AG04449 (cell line): Measurements from ENCODE around the gene LDHA.

Experiments used
- CTCF ChIA-PET: fragments of 350-600 bp; formaldehyde crosslinking; extraction: SDS; loops from one replicate; lab custom pipeline; 2021; ENCODE audit warnings: antibody characterized with exemption; lab: Yijun Ruan, JAX
- POLR2A ChIA-PET: fragments of 400-600, 350-600 bp; formaldehyde crosslinking; extraction: SDS; loops from one replicate; lab custom pipeline; 2020; ENCODE audit warnings: antibody characterized with exemption, inconsistent platforms; lab: Yijun Ruan, JAX
- DNase-seq: peaks from one replicate; pipeline ENCODE4 v3.0.0-alpha.2; 2010; ENCODE audit warnings: low read depth, low spot score
- H3K4me3 ChIP-seq: 2 replicates; pipeline ENCODE4 v1.5.1; 2011; ENCODE audit warnings: low read depth, mild to moderate bottlenecking, control low read depth, low read length
- TF ChIP-seq, protein P1 (sequence below): IDR thresholded peaks from one replicate; pipeline ENCODE4 v1.5.1; 2011; ENCODE audit warnings: mild to moderate bottlenecking, moderate library complexity, low read length, control low read depth, inconsistent platforms; ENCODE audit not compliant: insufficient read depth; ENCODE audit errors: missing control alignments

The LDHA gene

DNA sequence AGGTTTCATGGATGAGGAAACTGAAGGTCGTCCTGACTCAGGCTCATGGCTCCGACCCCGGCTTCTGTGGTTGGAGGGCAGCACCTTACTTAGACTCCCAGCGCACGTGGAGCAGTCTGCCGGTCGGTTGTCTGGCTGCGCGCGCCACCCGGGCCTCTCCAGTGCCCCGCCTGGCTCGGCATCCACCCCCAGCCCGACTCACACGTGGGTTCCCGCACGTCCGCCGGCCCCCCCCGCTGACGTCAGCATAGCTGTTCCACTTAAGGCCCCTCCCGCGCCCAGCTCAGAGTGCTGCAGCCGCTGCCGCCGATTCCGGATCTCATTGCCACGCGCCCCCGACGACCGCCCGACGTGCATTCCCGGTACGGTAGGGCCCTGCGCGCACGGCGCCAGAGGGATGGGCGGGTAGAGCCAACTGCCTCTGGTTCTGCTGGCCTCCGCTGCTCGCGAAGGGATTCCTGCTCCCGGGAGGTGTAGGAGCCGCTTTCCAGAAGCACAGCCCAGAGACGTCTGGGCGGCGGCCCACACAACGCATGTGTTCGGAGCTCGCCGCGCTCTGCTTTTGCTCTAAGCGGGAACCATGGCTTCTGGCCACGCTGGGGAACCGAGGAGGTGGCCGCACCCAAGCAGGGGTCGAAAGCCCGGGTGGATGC is at the start of gene LDHA:
Gene LDHA (plus strand): TSS at position 289 of the 653 bp plus-strand sequence. CDS start 2,280 bp downstream, outside the sequence.
- peak within 1 kb of the TSS; percentile 100 for H3K4me3 ChIP-seq
- ChIA-PET CTCF (interaction anchor here (1.0 to 2.5 kb wide), 5 partner anchors 10 to 151 kb away, joined by 3 to 5 read pairs (median 3); no protein-coding TSS in a partner anchor), POLR2A (interaction anchor here (0.6 to 5.5 kb wide), 23 partner anchors 10 to 240 kb away, joined by 3 to 226 read pairs (median 5); partner anchors contain the start of genes GTF2H1, HPS5, LDHC and SPTY2D1)
- DNase-seq: peak; percentile 64
- TF ChIP-seq, protein P1, sequence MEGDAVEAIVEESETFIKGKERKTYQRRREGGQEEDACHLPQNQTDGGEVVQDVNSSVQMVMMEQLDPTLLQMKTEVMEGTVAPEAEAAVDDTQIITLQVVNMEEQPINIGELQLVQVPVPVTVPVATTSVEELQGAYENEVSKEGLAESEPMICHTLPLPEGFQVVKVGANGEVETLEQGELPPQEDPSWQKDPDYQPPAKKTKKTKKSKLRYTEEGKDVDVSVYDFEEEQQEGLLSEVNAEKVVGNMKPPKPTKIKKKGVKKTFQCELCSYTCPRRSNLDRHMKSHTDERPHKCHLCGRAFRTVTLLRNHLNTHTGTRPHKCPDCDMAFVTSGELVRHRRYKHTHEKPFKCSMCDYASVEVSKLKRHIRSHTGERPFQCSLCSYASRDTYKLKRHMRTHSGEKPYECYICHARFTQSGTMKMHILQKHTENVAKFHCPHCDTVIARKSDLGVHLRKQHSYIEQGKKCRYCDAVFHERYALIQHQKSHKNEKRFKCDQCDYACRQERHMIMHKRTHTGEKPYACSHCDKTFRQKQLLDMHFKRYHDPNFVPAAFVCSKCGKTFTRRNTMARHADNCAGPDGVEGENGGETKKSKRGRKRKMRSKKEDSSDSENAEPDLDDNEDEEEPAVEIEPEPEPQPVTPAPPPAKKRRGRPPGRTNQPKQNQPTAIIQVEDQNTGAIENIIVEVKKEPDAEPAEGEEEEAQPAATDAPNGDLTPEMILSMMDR: no peak

GRCh38 chr11:18347471-18348125 is 46.8 kb upstream of the LDHA start:
- TF ChIP-seq, protein P1: no peak
- peak; percentile 65 for DNase-seq
- CTCF ChIA-PET: interaction anchor here (1.0 to 1.7 kb wide), 3 partner anchors 12 to 104 kb away, joined by 3 to 5 read pairs (median 4); no protein-coding TSS in a partner anchor
- peak overlapping the region; percentile 15 for H3K4me3 ChIP-seq
- POLR2A ChIA-PET: interaction anchor here (0.7 to 3.4 kb wide), 5 partner anchors 36 to 72 kb away, joined by 3 to 46 read pairs (median 4); partner anchors contain the start of gene LDHA

DNA sequence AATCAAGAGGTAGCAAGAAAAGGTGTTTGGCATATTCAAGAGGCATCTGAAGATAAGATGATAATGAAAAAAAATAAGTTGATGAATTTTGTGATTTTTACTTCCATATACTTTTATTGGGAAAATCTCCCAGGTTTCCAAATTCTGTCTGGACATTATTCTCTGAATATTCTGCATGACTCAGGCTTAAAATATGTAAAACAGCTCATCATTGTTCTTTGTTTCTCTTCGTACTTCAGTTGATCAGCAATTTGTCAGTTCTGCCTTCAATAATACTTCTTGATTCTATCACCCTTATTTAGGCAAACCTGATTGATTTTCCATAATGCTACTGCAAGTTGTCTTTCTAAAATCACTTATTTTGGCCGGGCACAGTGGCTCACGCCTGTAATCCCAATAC is 41.8 kb upstream of the LDHA start:
- ChIA-PET POLR2A (interaction anchor here (0.9 to 1.7 kb wide), 2 partner anchors 31 to 42 kb away, joined by 3 to 6 read pairs; partner anchors contain the start of genes GTF2H1, HPS5 and LDHA), CTCF (interaction anchor here (1.7 kb wide), 1 partner anchor 12 kb away, joined by 4 read pairs; no protein-coding TSS in a partner anchor)
- no peak overlapping the region for H3K4me3 ChIP-seq
- no peak for DNase-seq
- TF ChIP-seq, protein P1: no peak

DNA sequence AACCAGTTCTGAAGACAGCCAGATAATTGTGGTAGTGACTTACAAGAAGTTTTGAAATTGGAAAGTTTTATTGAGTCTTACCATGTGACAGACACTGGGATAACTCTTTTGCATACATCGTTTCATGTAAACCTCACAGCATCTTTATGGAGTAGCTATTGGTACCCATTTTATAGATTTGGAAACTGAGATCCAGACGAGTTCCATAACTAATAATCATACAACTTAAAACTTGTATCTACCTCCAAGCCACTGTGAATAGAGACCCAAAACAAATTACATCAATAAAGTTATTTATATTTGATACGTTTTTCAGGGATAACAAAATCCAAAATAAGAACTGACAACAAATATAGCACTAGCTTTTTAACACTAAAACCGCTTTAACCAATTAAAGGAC is 35.7 kb upstream of the LDHA start:
- TF ChIP-seq, protein P1: no peak
- no peak overlapping the region for H3K4me3 ChIP-seq
- ChIA-PET POLR2A (interaction anchor here (0.7 kb wide), 1 partner anchor 39 kb away, joined by 4 read pairs; no protein-coding TSS in a partner anchor), CTCF (interaction anchor here (0.9 to 1.2 kb wide), 2 partner anchors 10 to 15 kb away, joined by 3 read pairs; no protein-coding TSS in a partner anchor)
- no peak for DNase-seq

DNA sequence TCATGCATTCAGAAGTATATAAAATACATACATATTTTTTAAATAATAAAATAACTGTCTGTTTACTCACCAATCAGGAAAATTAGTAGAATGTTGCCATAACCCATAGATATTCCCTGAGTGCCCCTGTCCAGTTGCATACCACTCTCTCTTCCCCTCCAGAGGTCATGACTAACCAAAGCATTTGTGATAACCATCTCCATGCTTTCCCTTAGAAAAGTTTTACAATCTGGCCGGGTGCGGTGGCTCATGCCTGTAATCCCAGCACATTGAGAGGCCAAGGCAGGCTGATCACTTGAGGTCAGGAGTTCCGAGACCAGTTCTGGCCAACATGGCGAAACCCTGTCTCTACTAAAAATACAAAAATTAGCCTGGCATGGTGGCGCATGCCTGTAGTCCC is 33.2 kb upstream of the LDHA start:
- TF ChIP-seq, protein P1: no peak
- H3K4me3 ChIP-seq: no peak overlapping the region
- DNase-seq: no peak
- ChIA-PET POLR2A (no interaction called here), CTCF (no interaction called here)
